ENCODE measurements around the gene KLRC1. TPM values are rescaled to one million over a fixed set of nuclear protein-coding genes. Genes with fewer than 3 reads are reported as not detected.
"Not testable (repeated sequence)": the region's sequence is repeated elsewhere in the genome, so short reads cannot be mapped to it uniquely, and the experiment has no call there.

The KLRC1 gene
- total RNA-seq, 1 experiment from 2014 or later: not detected

DNA sequence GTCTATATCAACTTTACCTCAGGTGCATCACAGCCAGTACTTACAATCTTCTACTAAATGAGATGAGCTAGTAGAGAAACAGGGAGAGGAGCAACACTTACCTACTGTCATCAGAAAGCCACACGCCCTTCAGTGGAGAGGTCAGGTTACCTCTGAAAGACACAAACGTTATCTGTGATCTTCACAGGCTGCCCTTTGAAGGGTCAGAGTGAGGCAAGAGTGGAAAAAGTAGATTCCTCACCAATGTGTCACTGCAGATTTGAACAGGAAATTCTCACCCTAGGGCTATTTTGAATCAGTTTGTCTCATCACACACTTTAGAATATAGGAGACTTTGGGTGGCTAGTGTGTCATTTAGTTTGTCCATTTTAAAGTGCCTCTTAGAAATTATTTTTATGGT, 15.6 kb downstream of the KLRC1 start:
- not testable (repeated sequence) for H3K36me3 ChIP-seq (ENCODE audit: insufficient read depth, low read length); H3K9me2 ChIP-seq (replicated peaks; ENCODE audit: insufficient read depth, low read length); H3K4me3 ChIP-seq (ENCODE audit: low read length); H3K27ac ChIP-seq (ENCODE audit: low read length); H3K9ac ChIP-seq (ENCODE audit: low read length); H3K9me3 ChIP-seq (ENCODE audit: low read length); H4K20me1 ChIP-seq (ENCODE audit: insufficient read depth, low read depth, low read length); H3K4me1 ChIP-seq (ENCODE audit: low read length); H2AFZ ChIP-seq (ENCODE audit: low read length); H3K79me2 ChIP-seq (ENCODE audit: low read length); DNase-seq; H3K27me3 ChIP-seq (ENCODE audit: low read length); H3K4me2 ChIP-seq (ENCODE audit: low read depth, low read length, poor library complexity, severe bottlenecking)

DNA sequence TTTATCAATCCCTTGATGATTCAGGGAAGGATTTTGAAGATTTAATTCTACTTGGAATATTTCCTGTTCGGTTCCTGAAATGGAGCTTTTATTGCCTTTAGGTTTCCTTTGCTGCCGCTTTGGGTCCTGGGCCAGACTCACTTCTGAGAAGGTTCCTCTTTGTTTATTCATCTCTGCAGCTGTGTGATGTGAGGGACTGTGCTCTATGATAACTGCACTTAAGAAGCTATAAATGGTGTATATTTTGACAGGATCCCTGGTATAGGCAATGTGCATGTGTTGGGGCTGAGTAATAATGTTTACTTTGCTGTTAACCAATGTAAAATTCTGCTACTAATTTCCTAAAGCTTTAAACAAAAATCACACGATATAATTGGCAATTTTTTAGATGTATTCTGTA, 17.4 kb downstream of the KLRC1 start, which contains the start of gene KLRC2:
Gene KLRC2 (minus strand): TSS at position 195 of the 400 bp plus-strand sequence. CDS start 24 bp downstream, at position 171.
- not testable (repeated sequence) for H3K9ac ChIP-seq (ENCODE audit: low read length); H3K79me2 ChIP-seq (ENCODE audit: low read length); H3K9me3 ChIP-seq (ENCODE audit: low read length); H2AFZ ChIP-seq (ENCODE audit: low read length); H4K20me1 ChIP-seq (ENCODE audit: insufficient read depth, low read depth, low read length); DNase-seq; H3K36me3 ChIP-seq (ENCODE audit: insufficient read depth, low read length); H3K4me1 ChIP-seq (ENCODE audit: low read length); H3K4me3 ChIP-seq (ENCODE audit: low read length); H3K27me3 ChIP-seq (ENCODE audit: low read length); H3K4me2 ChIP-seq (ENCODE audit: low read depth, low read length, poor library complexity, severe bottlenecking); H3K27ac ChIP-seq (ENCODE audit: low read length); H3K9me2 ChIP-seq (replicated peaks; ENCODE audit: insufficient read depth, low read length)

DNA sequence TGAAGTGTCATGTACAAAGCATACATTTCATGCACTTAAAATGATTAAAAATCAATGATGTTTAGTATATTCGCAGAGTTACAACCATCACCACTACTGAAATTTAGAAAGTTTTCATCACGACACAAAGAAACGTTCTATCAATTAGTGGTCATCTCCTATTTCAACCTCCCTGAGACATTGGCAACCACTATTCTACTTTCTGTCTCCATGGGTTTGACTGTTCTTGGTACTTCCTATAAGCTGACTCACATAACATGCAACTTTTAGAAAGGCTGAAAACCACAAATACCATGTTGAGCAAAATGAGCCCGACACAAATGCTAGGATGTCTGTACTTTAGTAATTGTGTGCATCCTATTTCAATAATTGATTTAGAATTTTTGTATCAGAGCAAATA, 22.6 kb downstream of the KLRC1 start:
- not testable (repeated sequence) for H3K9me3 ChIP-seq (ENCODE audit: low read length)

DNA sequence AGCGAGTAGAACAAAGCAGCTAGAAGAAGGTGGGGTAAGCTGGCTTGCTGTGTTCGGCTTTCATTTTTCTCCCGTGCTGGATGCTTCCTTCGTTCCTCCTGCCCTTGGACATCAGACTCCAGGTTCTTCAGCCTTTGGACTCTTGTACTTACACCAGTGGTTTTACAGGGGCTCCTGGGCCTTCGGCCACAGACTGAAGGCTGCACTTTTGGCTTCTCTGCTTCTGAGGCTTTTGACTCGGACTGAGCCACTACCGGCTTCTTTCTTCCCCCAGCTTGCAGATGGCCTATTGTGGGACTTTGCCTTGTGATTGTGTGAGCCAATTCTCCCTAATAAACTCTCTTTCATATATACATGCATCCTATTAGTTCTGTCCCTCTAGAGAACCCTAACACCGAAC, 27.2 kb downstream of the KLRC1 start:
- not testable (repeated sequence) for H3K79me2 ChIP-seq (ENCODE audit: low read length); H3K4me3 ChIP-seq (ENCODE audit: low read length); H3K4me1 ChIP-seq (ENCODE audit: low read length); H3K9ac ChIP-seq (ENCODE audit: low read length); DNase-seq; H2AFZ ChIP-seq (ENCODE audit: low read length); H3K9me2 ChIP-seq (replicated peaks; ENCODE audit: insufficient read depth, low read length); H4K20me1 ChIP-seq (ENCODE audit: insufficient read depth, low read depth, low read length); H3K36me3 ChIP-seq (ENCODE audit: insufficient read depth, low read length); H3K4me2 ChIP-seq (ENCODE audit: low read depth, low read length, poor library complexity, severe bottlenecking); H3K27me3 ChIP-seq (ENCODE audit: low read length); H3K27ac ChIP-seq (ENCODE audit: low read length); H3K9me3 ChIP-seq (ENCODE audit: low read length)

More for the DNA sequence above, 22.6 kb downstream of the KLRC1 start:
- not testable (repeated sequence) for H3K36me3 ChIP-seq (ENCODE audit: insufficient read depth, low read length); H3K4me2 ChIP-seq (ENCODE audit: low read depth, low read length, poor library complexity, severe bottlenecking); H3K27me3 ChIP-seq (ENCODE audit: low read length); H3K4me1 ChIP-seq (ENCODE audit: low read length); H3K27ac ChIP-seq (ENCODE audit: low read length); H2AFZ ChIP-seq (ENCODE audit: low read length); H3K4me3 ChIP-seq (ENCODE audit: low read length); H3K9ac ChIP-seq (ENCODE audit: low read length); DNase-seq; H3K79me2 ChIP-seq (ENCODE audit: low read length); H4K20me1 ChIP-seq (ENCODE audit: insufficient read depth, low read depth, low read length); H3K9me2 ChIP-seq (replicated peaks; ENCODE audit: insufficient read depth, low read length)

DNA sequence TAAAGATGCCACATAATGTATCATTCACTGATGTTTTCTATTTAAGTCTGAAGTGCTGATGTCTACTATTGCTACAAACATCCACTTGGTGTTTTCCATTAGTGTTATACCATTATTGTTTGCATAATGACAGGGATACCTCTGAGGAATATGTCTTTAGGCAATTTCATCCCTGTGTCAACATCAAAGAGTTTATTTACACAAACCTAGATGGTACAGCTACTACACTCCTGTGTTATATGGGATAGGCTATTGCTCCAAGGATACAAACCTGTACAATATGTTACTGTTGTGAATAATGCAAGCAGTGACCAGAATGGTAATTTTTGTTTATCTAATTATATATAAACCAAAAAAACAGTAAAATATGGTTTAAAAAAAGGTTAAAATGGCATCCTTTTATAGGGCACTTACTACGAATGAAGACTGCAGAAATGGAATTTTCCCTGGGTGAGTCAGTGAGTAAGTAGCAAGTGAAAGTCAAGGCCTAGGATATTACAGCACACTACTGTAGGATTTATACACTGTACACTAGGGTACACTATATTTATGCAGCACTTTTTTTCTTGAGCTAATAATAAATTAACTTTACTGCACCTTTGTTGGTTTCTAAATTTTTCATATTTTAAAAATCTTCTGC, 28.8 kb downstream of the KLRC1 start:
- H3K27me3 ChIP-seq (ENCODE audit: low read length); H3K9ac ChIP-seq (ENCODE audit: low read length); H3K9me2 ChIP-seq (replicated peaks; ENCODE audit: insufficient read depth, low read length); H3K36me3 ChIP-seq (ENCODE audit: insufficient read depth, low read length); H2AFZ ChIP-seq (ENCODE audit: low read length); H4K20me1 ChIP-seq (ENCODE audit: insufficient read depth, low read depth, low read length); H3K4me1 ChIP-seq (ENCODE audit: low read length); H3K27ac ChIP-seq (ENCODE audit: low read length); H3K79me2 ChIP-seq (ENCODE audit: low read length); DNase-seq; H3K4me3 ChIP-seq (ENCODE audit: low read length); H3K9me3 ChIP-seq (ENCODE audit: low read length); H3K4me2 ChIP-seq (ENCODE audit: low read depth, low read length, poor library complexity, severe bottlenecking): not testable (repeated sequence)

DNA sequence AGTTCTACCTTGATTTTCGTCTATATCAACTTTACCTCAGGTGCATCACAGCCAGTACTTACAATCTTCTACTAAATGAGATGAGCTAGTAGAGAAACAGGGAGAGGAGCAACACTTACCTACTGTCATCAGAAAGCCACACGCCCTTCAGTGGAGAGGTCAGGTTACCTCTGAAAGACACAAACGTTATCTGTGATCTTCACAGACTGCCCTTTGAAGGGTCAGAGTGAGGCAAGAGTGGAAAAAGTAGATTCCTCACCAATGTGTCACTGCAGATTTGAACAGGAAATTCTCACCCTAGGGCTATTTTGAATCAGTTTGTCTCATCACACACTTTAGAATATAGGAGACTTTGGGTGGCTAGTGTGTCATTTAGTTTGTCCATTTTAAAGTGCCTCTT, 31.0 kb downstream of the KLRC1 start:
- H3K4me1 ChIP-seq (ENCODE audit: low read length); H3K4me3 ChIP-seq (ENCODE audit: low read length); H3K79me2 ChIP-seq (ENCODE audit: low read length); H4K20me1 ChIP-seq (ENCODE audit: insufficient read depth, low read depth, low read length); H3K36me3 ChIP-seq (ENCODE audit: insufficient read depth, low read length); H3K9me3 ChIP-seq (ENCODE audit: low read length); H3K9me2 ChIP-seq (replicated peaks; ENCODE audit: insufficient read depth, low read length); H3K9ac ChIP-seq (ENCODE audit: low read length); H3K4me2 ChIP-seq (ENCODE audit: low read depth, low read length, poor library complexity, severe bottlenecking); H3K27me3 ChIP-seq (ENCODE audit: low read length); DNase-seq; H3K27ac ChIP-seq (ENCODE audit: low read length); H2AFZ ChIP-seq (ENCODE audit: low read length): not testable (repeated sequence)

DNA sequence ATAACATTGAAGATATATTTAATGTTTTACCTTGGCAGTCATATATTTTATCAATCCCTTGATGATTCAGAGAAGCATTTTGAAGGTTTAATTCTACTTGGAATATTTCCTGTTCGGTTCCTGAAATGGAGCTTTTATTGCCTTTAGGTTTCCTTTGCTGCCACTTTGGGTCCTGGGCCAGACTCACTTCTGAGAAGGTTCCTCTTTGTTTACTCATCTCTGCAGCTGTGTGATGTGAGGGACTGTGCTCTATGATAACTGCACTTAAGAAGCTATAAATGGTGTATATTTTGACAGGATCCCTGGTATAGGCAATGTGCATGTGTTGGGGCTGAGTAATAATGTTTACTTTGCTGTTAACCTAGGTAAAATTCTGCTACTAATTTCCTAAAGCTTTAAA, 32.8 kb downstream of the KLRC1 start, which contains the start of gene KLRC3:
Gene KLRC3 (minus strand): TSS at position 262 of the 400 bp plus-strand sequence. CDS start 45 bp downstream, at position 217.
- H3K4me3 ChIP-seq (ENCODE audit: low read length); H4K20me1 ChIP-seq (ENCODE audit: insufficient read depth, low read depth, low read length); H3K36me3 ChIP-seq (ENCODE audit: insufficient read depth, low read length); H2AFZ ChIP-seq (ENCODE audit: low read length); H3K9ac ChIP-seq (ENCODE audit: low read length); H3K4me2 ChIP-seq (ENCODE audit: low read depth, low read length, poor library complexity, severe bottlenecking); H3K4me1 ChIP-seq (ENCODE audit: low read length); DNase-seq; H3K27ac ChIP-seq (ENCODE audit: low read length); H3K79me2 ChIP-seq (ENCODE audit: low read length); H3K9me3 ChIP-seq (ENCODE audit: low read length); H3K9me2 ChIP-seq (replicated peaks; ENCODE audit: insufficient read depth, low read length); H3K27me3 ChIP-seq (ENCODE audit: low read length): not testable (repeated sequence)

DNA sequence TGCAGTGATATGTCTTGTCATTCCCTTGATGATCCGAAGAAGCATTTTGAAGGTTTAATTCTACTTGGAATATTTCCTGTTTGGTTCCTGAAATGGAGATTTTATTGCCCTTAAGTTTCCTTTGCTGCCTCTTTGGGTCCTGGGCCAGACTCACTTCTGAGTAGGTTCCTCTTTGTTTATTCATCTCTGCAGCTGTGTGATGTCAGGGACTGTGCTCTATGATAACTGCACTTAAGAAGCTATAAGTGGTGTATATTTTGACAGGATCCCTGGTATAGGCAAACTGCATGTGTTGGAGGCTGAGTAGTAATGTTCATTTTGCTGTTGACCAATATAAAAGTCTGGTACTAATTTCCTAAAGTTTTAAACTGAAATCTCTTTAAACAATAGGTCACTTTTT, 43.8 kb downstream of the KLRC1 start, which contains the start of gene KLRC4:
Gene KLRC4 (minus strand): TSS at position 366 of the 400 bp plus-strand sequence. CDS start 182 bp downstream, at position 184.
- Histone ChIP-seq H3K79me2 (ENCODE audit: low read length) (no peaks in the 10 kb centered on the region), H3K9ac (ENCODE audit: low read length) (no peak within 1 kb of the TSS), H3K36me3 (ENCODE audit: insufficient read depth, low read length) (no peaks in the 10 kb centered on the region), H3K4me3 (ENCODE audit: low read length) (no peak within 1 kb of the TSS), H2AFZ (ENCODE audit: low read length) (no peak within 1 kb of the TSS), H4K20me1 (ENCODE audit: insufficient read depth, low read depth, low read length) (no peaks in the 10 kb centered on the region), H3K9me2 (replicated peaks; ENCODE audit: insufficient read depth, low read length) (no peaks in the 10 kb centered on the region), H3K4me2 (ENCODE audit: low read depth, low read length, poor library complexity, severe bottlenecking) (no peak within 1 kb of the TSS), H3K27me3 (ENCODE audit: low read length) (no peaks in the 10 kb centered on the region), H3K9me3 (ENCODE audit: low read length) (no peaks in the 10 kb centered on the region), H3K27ac (ENCODE audit: low read length) (no peak within 1 kb of the TSS), H3K4me1 (ENCODE audit: low read length) (no peaks in the 10 kb centered on the region)
- DNase-seq: no peak

All from Karpas-422 (cell line).